ENCODE data around the gene CEP41. TPM values are rescaled to one million over a fixed set of nuclear protein-coding genes. Genes with fewer than 3 reads are reported as not detected.

The CEP41 gene
- polyA plus RNA-seq, 1 donor, result 12.8 TPM

- H3K27me3 ChIP-seq (ENCODE audit: control insufficient read depth, insufficient read depth, low read length), result no peaks in the 10 kb centered on the region
- no peaks in the 10 kb centered on the region for H3K36me3 ChIP-seq (ENCODE audit: control insufficient read depth, insufficient read depth, low read length)
- peaks cover 77% of the 10 kb centered on the region for H3K4me1 ChIP-seq (ENCODE audit: control insufficient read depth, insufficient read depth, low read length)
- H3K9me3 ChIP-seq (ENCODE audit: control insufficient read depth, low read depth, low read length), result no peaks in the 10 kb centered on the region
- no peak for DNase-seq
- no peak overlapping the region for H3K4me3 ChIP-seq (ENCODE audit: low read length)
- WGBS (ENCODE audit: insufficient coverage, low lambda C conversion rate), result no CpG with 5 or more reads among the region's 3 CpGs
- H3K27ac ChIP-seq (ENCODE audit: low read length), result peak overlapping the region; percentile 20
These were observed 69.8 kb downstream of the CEP41 start for GRCh38 chr7:130371046-130371445.

GRCh38 chr7:130369831-130370550 lies 70.8 kb downstream of the CEP41 start:
- H3K4me1 ChIP-seq (ENCODE audit: control insufficient read depth, insufficient read depth, low read length), result peaks cover 88% of the 10 kb centered on the region
- H3K27me3 ChIP-seq (ENCODE audit: control insufficient read depth, insufficient read depth, low read length), result no peaks in the 10 kb centered on the region
- 39% methylated on average over 2 of the region's 3 CpGs for whole genome bisulfite sequencing (ENCODE audit: insufficient coverage, low lambda C conversion rate)
- no peaks in the 10 kb centered on the region for H3K36me3 ChIP-seq (ENCODE audit: control insufficient read depth, insufficient read depth, low read length)
- no peak for DNase-seq
- H3K9me3 ChIP-seq (ENCODE audit: control insufficient read depth, low read depth, low read length), result no peaks in the 10 kb centered on the region
- H3K4me3 ChIP-seq (ENCODE audit: low read length), result no peak overlapping the region
- peak overlapping the region; percentile 51 for H3K27ac ChIP-seq (ENCODE audit: low read length)

- Histone ChIP-seq H3K27me3 (ENCODE audit: control insufficient read depth, insufficient read depth, low read length) (no peaks in the 10 kb centered on the region), H3K36me3 (ENCODE audit: control insufficient read depth, insufficient read depth, low read length) (no peaks in the 10 kb centered on the region), H3K4me3 (ENCODE audit: low read length) (no peak overlapping the region), H3K4me1 (ENCODE audit: control insufficient read depth, insufficient read depth, low read length) (peaks cover 92% of the 10 kb centered on the region), H3K9me3 (ENCODE audit: control insufficient read depth, low read depth, low read length) (no peaks in the 10 kb centered on the region), H3K27ac (ENCODE audit: low read length) (peak overlapping the region; percentile 51)
- DNase-seq, result peak in 1 of 2 donors; percentile 71
- no CpG with 5 or more reads among the region's 10 CpGs for WGBS (ENCODE audit: insufficient coverage, low lambda C conversion rate)
These were observed 71.6 kb downstream of the CEP41 start for GRCh38 chr7:130369110-130369711.

GRCh38 chr7:130367836-130368746 lies 72.7 kb downstream of the CEP41 start:
- no peaks in the 10 kb centered on the region for H3K27me3 ChIP-seq (ENCODE audit: control insufficient read depth, insufficient read depth, low read length)
- H3K4me3 ChIP-seq (ENCODE audit: low read length), result no peak overlapping the region
- H3K27ac ChIP-seq (ENCODE audit: low read length), result peak overlapping the region; percentile 51
- H3K4me1 ChIP-seq (ENCODE audit: control insufficient read depth, insufficient read depth, low read length), result peaks cover 88% of the 10 kb centered on the region
- no CpG with 5 or more reads among the region's 19 CpGs for WGBS (ENCODE audit: insufficient coverage, low lambda C conversion rate)
- H3K36me3 ChIP-seq (ENCODE audit: control insufficient read depth, insufficient read depth, low read length), result no peaks in the 10 kb centered on the region
- no peaks in the 10 kb centered on the region for H3K9me3 ChIP-seq (ENCODE audit: control insufficient read depth, low read depth, low read length)
- DNase-seq, result no peak

GRCh38 chr7:130367088-130367755 lies 73.6 kb downstream of the CEP41 start:
- WGBS (ENCODE audit: insufficient coverage, low lambda C conversion rate), result no CpG with 5 or more reads among the region's 13 CpGs
- DNase-seq, result no peak
- Histone ChIP-seq H3K27ac (ENCODE audit: low read length) (peak overlapping the region; percentile 31), H3K4me3 (ENCODE audit: low read length) (no peak overlapping the region), H3K36me3 (ENCODE audit: control insufficient read depth, insufficient read depth, low read length) (no peaks in the 10 kb centered on the region), H3K27me3 (ENCODE audit: control insufficient read depth, insufficient read depth, low read length) (no peaks in the 10 kb centered on the region), H3K4me1 (ENCODE audit: control insufficient read depth, insufficient read depth, low read length) (peaks cover 79% of the 10 kb centered on the region), H3K9me3 (ENCODE audit: control insufficient read depth, low read depth, low read length) (no peaks in the 10 kb centered on the region)

GRCh38 chr7:130366564-130366963 lies 74.3 kb downstream of the CEP41 start:
- WGBS (ENCODE audit: insufficient coverage, low lambda C conversion rate), result no CpG with 5 or more reads among the region's 6 CpGs
- no peak overlapping the region for H3K4me3 ChIP-seq (ENCODE audit: low read length)
- H3K4me1 ChIP-seq (ENCODE audit: control insufficient read depth, insufficient read depth, low read length), result peaks cover 73% of the 10 kb centered on the region
- DNase-seq, result no peak
- H3K27ac ChIP-seq (ENCODE audit: low read length), result peak overlapping the region; percentile 84
- no peaks in the 10 kb centered on the region for H3K36me3 ChIP-seq (ENCODE audit: control insufficient read depth, insufficient read depth, low read length)
- no peaks in the 10 kb centered on the region for H3K9me3 ChIP-seq (ENCODE audit: control insufficient read depth, low read depth, low read length)
- H3K27me3 ChIP-seq (ENCODE audit: control insufficient read depth, insufficient read depth, low read length), result no peaks in the 10 kb centered on the region

- no CpG with 5 or more reads among the region's 15 CpGs for WGBS (ENCODE audit: insufficient coverage, low lambda C conversion rate)
- peak in 1 of 2 donors; percentile 86 for DNase-seq
- Histone ChIP-seq H3K4me1 (ENCODE audit: control insufficient read depth, insufficient read depth, low read length) (peaks cover 68% of the 10 kb centered on the region), H3K27ac (ENCODE audit: low read length) (peak overlapping the region; percentile 84), H3K9me3 (ENCODE audit: control insufficient read depth, low read depth, low read length) (no peaks in the 10 kb centered on the region), H3K36me3 (ENCODE audit: control insufficient read depth, insufficient read depth, low read length) (no peaks in the 10 kb centered on the region), H3K4me3 (ENCODE audit: low read length) (no peak overlapping the region), H3K27me3 (ENCODE audit: control insufficient read depth, insufficient read depth, low read length) (no peaks in the 10 kb centered on the region)
These were observed 75.0 kb downstream of the CEP41 start for GRCh38 chr7:130365511-130366441.

- no peak for DNase-seq
- Histone ChIP-seq H3K36me3 (ENCODE audit: control insufficient read depth, insufficient read depth, low read length) (no peaks in the 10 kb centered on the region), H3K27me3 (ENCODE audit: control insufficient read depth, insufficient read depth, low read length) (no peaks in the 10 kb centered on the region), H3K4me1 (ENCODE audit: control insufficient read depth, insufficient read depth, low read length) (peaks cover 61% of the 10 kb centered on the region), H3K27ac (ENCODE audit: low read length) (peak overlapping the region; percentile 84), H3K4me3 (ENCODE audit: low read length) (no peak overlapping the region), H3K9me3 (ENCODE audit: control insufficient read depth, low read depth, low read length) (no peaks in the 10 kb centered on the region)
- WGBS (ENCODE audit: insufficient coverage, low lambda C conversion rate), result no CpG with 5 or more reads among the region's 2 CpGs
These were observed 75.7 kb downstream of the CEP41 start for GRCh38 chr7:130365088-130365487.

- WGBS (ENCODE audit: insufficient coverage, low lambda C conversion rate), result 50% methylated on average over 2 of the region's 4 CpGs
- peak in 1 of 2 donors; percentile 55 for DNase-seq
- H3K36me3 ChIP-seq (ENCODE audit: control insufficient read depth, insufficient read depth, low read length), result no peaks in the 10 kb centered on the region
- H3K4me3 ChIP-seq (ENCODE audit: low read length), result no peak overlapping the region
- H3K4me1 ChIP-seq (ENCODE audit: control insufficient read depth, insufficient read depth, low read length), result peaks cover 55% of the 10 kb centered on the region
- H3K9me3 ChIP-seq (ENCODE audit: control insufficient read depth, low read depth, low read length), result no peaks in the 10 kb centered on the region
- peak overlapping the region; percentile 84 for H3K27ac ChIP-seq (ENCODE audit: low read length)
- no peaks in the 10 kb centered on the region for H3K27me3 ChIP-seq (ENCODE audit: control insufficient read depth, insufficient read depth, low read length)
These were observed 76.4 kb downstream of the CEP41 start for GRCh38 chr7:130364451-130364850.
